Mesenchymal stem cell (in vitro differentiated cells and primary cell): ENCODE results near the gene KCNA2.

Experiments used
- DNase-seq: peaks from one replicate; pipeline ENCODE4 v3.0.0-alpha.2; 2013
- H2AFZ ChIP-seq: one replicate; pipeline ENCODE4 v1.6.1; 2013; ENCODE audit warnings: low read depth, mild to moderate bottlenecking, control low read depth, inconsistent platforms, low read length, moderate library complexity
- H2AK5ac ChIP-seq: 2 replicates; pipeline ENCODE4 v1.6.1; 2013; ENCODE audit warnings: low read length, moderate library complexity, mild to moderate bottlenecking, inconsistent platforms; ENCODE audit not compliant: severe bottlenecking
- H2BK120ac ChIP-seq: one replicate; pipeline ENCODE4 v1.6.1; 2013; ENCODE audit warnings: low read depth, mild to moderate bottlenecking, inconsistent platforms, low read length, moderate library complexity
- H2BK12ac ChIP-seq, 2 experiments: one replicate each; pipeline ENCODE4 v1.6.1; 2013; ENCODE audit warnings: inconsistent platforms in 2 of 2, low read length in 2 of 2, mild to moderate bottlenecking in 2 of 2, moderate library complexity in 2 of 2, control low read depth in 1 of 2
- H2BK15ac ChIP-seq: one replicate; pipeline ENCODE4 v1.6.1; 2013; ENCODE audit warnings: mild to moderate bottlenecking, low read depth, inconsistent platforms; ENCODE audit not compliant: poor library complexity, severe bottlenecking
- H2BK5ac ChIP-seq: 2 replicates; pipeline ENCODE4 v1.6.1; 2013; ENCODE audit warnings: low read depth, mild to moderate bottlenecking, low read length, control low read depth, inconsistent platforms; ENCODE audit not compliant: poor library complexity, severe bottlenecking
- H3K14ac ChIP-seq, 2 experiments: one replicate each; pipeline ENCODE4 v1.6.1; 2013; ENCODE audit warnings: inconsistent platforms in 2 of 2, low read length in 2 of 2, control low read depth in 1 of 2, mild to moderate bottlenecking in 1 of 2, moderate library complexity in 1 of 2
- H3K18ac ChIP-seq, 2 experiments: one replicate each; pipeline ENCODE4 v1.6.1; 2013; ENCODE audit warnings: inconsistent platforms in 2 of 2, low read length in 2 of 2, control low read depth in 1 of 2, low read depth in 1 of 2, mild to moderate bottlenecking in 1 of 2
- H3K23ac ChIP-seq, 2 experiments: one replicate each; pipeline ENCODE4 v1.6.1; 2013; ENCODE audit warnings: inconsistent platforms in 2 of 2, low read length in 2 of 2, mild to moderate bottlenecking in 2 of 2, moderate library complexity in 2 of 2, control low read depth in 1 of 2
- H3K27ac ChIP-seq: 2 replicates; pipeline ENCODE4 v1.5.1; 2013; ENCODE audit warnings: mild to moderate bottlenecking, moderate library complexity, low read length, control low read depth, inconsistent platforms; ENCODE audit not compliant: poor library complexity, severe bottlenecking
- H3K27me3 ChIP-seq, 2 experiments: 2 replicates each; pipeline versions ENCODE4 v1.6.1 to v1.7.0; 2013; ENCODE audit warnings: low read length in 2 of 2, mild to moderate bottlenecking in 2 of 2, moderate library complexity in 2 of 2, control low read depth in 1 of 2, inconsistent platforms in 1 of 2; ENCODE audit not compliant: control insufficient read depth in 1 of 2, insufficient read depth in 1 of 2
- H3K36me3 ChIP-seq, 2 experiments: 2 replicates each; pipeline versions ENCODE4 v1.6.1 to v1.7.0; 2013; ENCODE audit warnings: low read length in 2 of 2, control low read depth in 1 of 2, inconsistent platforms in 1 of 2, low read depth in 1 of 2, mild to moderate bottlenecking in 1 of 2; ENCODE audit not compliant: insufficient read depth in 2 of 2, control insufficient read depth in 1 of 2
- H3K4ac ChIP-seq, 2 experiments: one replicate each; pipeline ENCODE4 v1.6.1; 2013; ENCODE audit warnings: inconsistent platforms in 2 of 2, low read length in 2 of 2, mild to moderate bottlenecking in 2 of 2, moderate library complexity in 2 of 2, control low read depth in 1 of 2, low read depth in 1 of 2
- H3K4me1 ChIP-seq: 2 replicates; pipeline ENCODE4 v1.6.1; 2013; ENCODE audit warnings: low read depth, low read length, control low read depth; ENCODE audit not compliant: control insufficient read depth, insufficient read depth
- H3K4me2 ChIP-seq: 2 replicates; pipeline ENCODE4 v1.6.1; 2013; ENCODE audit warnings: low read length, mild to moderate bottlenecking, inconsistent platforms; ENCODE audit not compliant: poor library complexity, severe bottlenecking
- H3K4me3 ChIP-seq, 2 experiments: 2 replicates each; pipeline versions ENCODE4 v1.5.1 to v1.7.0; 2013; ENCODE audit warnings: low read length in 2 of 2, mild to moderate bottlenecking in 2 of 2, control low read depth in 1 of 2, low read depth in 1 of 2; ENCODE audit not compliant: insufficient read depth in 1 of 2
- H3K79me1 ChIP-seq: replicated peaks from 2 replicates; pipeline ENCODE4 v1.6.1; 2013; ENCODE audit warnings: mild to moderate bottlenecking, control low read depth, low read length, inconsistent platforms; ENCODE audit not compliant: poor library complexity, severe bottlenecking
- H3K9ac ChIP-seq: 2 replicates; pipeline ENCODE4 v1.7.0; 2013; ENCODE audit warnings: mild to moderate bottlenecking, low read length, moderate library complexity
- H3K9me3 ChIP-seq: 2 replicates; pipeline ENCODE4 v1.7.0; 2013; ENCODE audit warnings: mild to moderate bottlenecking, low read length; ENCODE audit not compliant: control insufficient read depth
- H4K8ac ChIP-seq: one replicate; pipeline ENCODE4 v1.6.1; 2013; ENCODE audit warnings: inconsistent platforms, mild to moderate bottlenecking, low read length, moderate library complexity
- H4K91ac ChIP-seq: one replicate; pipeline ENCODE4 v1.6.1; 2013; ENCODE audit warnings: mild to moderate bottlenecking, low read length, inconsistent platforms
- WGBS: methylation state at CpG from one replicate; pipeline ENCODE4 v1.1.7; 2013; ENCODE audit warnings: mixed read lengths; 5-methylcytosine and 5-hydroxymethylcytosine counted together

The KCNA2 gene

GRCh38 chr1:110551278-110551809 is 54.8 kb downstream of the KCNA2 start:
- no peaks in the 10 kb centered on the region for H3K79me1 ChIP-seq
- no peak overlapping the region for H2AK5ac ChIP-seq
- H3K4ac ChIP-seq = no peak overlapping the region
- 83% methylated on average over 1 of the region's 1 CpG for WGBS
- H3K4me1 ChIP-seq = peaks cover 6% of the 10 kb centered on the region
- no peak overlapping the region for H3K23ac ChIP-seq
- H2BK12ac ChIP-seq = no peak overlapping the region
- no peak overlapping the region for H3K9ac ChIP-seq
- peaks cover 0 to 3% of the 10 kb centered on the region in 2 experiments for H3K36me3 ChIP-seq
- H2AFZ ChIP-seq = no peak overlapping the region
- no peak overlapping the region for H3K4me3 ChIP-seq
- H3K18ac ChIP-seq = no peak overlapping the region
- H3K27ac ChIP-seq = no peak overlapping the region
- H4K91ac ChIP-seq = no peak overlapping the region
- peaks cover 44 to 94% of the 10 kb centered on the region in 2 experiments for H3K27me3 ChIP-seq
- H4K8ac ChIP-seq = no peak overlapping the region
- no peak overlapping the region for H2BK5ac ChIP-seq
- DNase-seq = no peak
- H2BK15ac ChIP-seq = no peak overlapping the region
- H3K14ac ChIP-seq = no peak overlapping the region
- no peak overlapping the region for H2BK120ac ChIP-seq
- H3K9me3 ChIP-seq = no peaks in the 10 kb centered on the region
- no peak overlapping the region for H3K4me2 ChIP-seq

- H4K91ac ChIP-seq = no peak overlapping the region
- 75% methylated on average over 2 of the region's 2 CpGs for WGBS
- no peak overlapping the region for H3K4ac ChIP-seq
- H2BK5ac ChIP-seq = no peak overlapping the region
- no peak overlapping the region for H4K8ac ChIP-seq
- no peak overlapping the region for H3K14ac ChIP-seq
- H3K4me1 ChIP-seq = no peaks in the 10 kb centered on the region
- H2BK120ac ChIP-seq = no peak overlapping the region
- H3K27me3 ChIP-seq = peaks cover 29 to 88% of the 10 kb centered on the region in 2 experiments
- no peaks in the 10 kb centered on the region for H3K9me3 ChIP-seq
- no peak overlapping the region for H3K9ac ChIP-seq
- H3K36me3 ChIP-seq = no peaks in the 10 kb centered on the region
- no peak overlapping the region for H3K18ac ChIP-seq
- H3K4me2 ChIP-seq = no peak overlapping the region
- H2BK12ac ChIP-seq = no peak overlapping the region
- H3K4me3 ChIP-seq = no peak overlapping the region
- DNase-seq = no peak
- no peak overlapping the region for H3K27ac ChIP-seq
- no peak overlapping the region for H2BK15ac ChIP-seq
- H2AFZ ChIP-seq = no peak overlapping the region
- no peaks in the 10 kb centered on the region for H3K79me1 ChIP-seq
- H2AK5ac ChIP-seq = no peak overlapping the region
- H3K23ac ChIP-seq = no peak overlapping the region
These were observed 56.3 kb downstream of the KCNA2 start for GRCh38 chr1:110549831-110550230.

GRCh38 chr1:110548381-110548780 is 57.8 kb downstream of the KCNA2 start:
- no peak overlapping the region for H3K4ac ChIP-seq
- H3K18ac ChIP-seq = no peak overlapping the region
- H4K91ac ChIP-seq = no peak overlapping the region
- H4K8ac ChIP-seq = no peak overlapping the region
- H3K23ac ChIP-seq = no peak overlapping the region
- no peaks in the 10 kb centered on the region for H3K4me1 ChIP-seq
- H3K9ac ChIP-seq = no peak overlapping the region
- H3K36me3 ChIP-seq = no peaks in the 10 kb centered on the region
- no peak overlapping the region for H2AK5ac ChIP-seq
- H3K79me1 ChIP-seq = no peaks in the 10 kb centered on the region
- no peak overlapping the region for H3K14ac ChIP-seq
- H3K9me3 ChIP-seq = no peaks in the 10 kb centered on the region
- H3K4me3 ChIP-seq = no peak overlapping the region
- H2AFZ ChIP-seq = no peak overlapping the region
- H3K4me2 ChIP-seq = no peak overlapping the region
- DNase-seq = peak; percentile 18
- peaks cover 19 to 75% of the 10 kb centered on the region in 2 experiments for H3K27me3 ChIP-seq
- WGBS = 22% methylated on average over 4 of the region's 4 CpGs
- H2BK120ac ChIP-seq = no peak overlapping the region
- H2BK5ac ChIP-seq = no peak overlapping the region
- H2BK15ac ChIP-seq = no peak overlapping the region
- H3K27ac ChIP-seq = no peak overlapping the region
- no peak overlapping the region for H2BK12ac ChIP-seq

GRCh38 chr1:110547017-110547416 is 59.1 kb downstream of the KCNA2 start:
- no peak overlapping the region for H4K91ac ChIP-seq
- H2AK5ac ChIP-seq = no peak overlapping the region
- H2AFZ ChIP-seq = no peak overlapping the region
- H3K27me3 ChIP-seq = peaks cover 11 to 62% of the 10 kb centered on the region in 2 experiments
- no peak overlapping the region for H3K4me2 ChIP-seq
- H3K23ac ChIP-seq = no peak overlapping the region
- H3K27ac ChIP-seq = no peak overlapping the region
- no peaks in the 10 kb centered on the region for H3K4me1 ChIP-seq
- H3K18ac ChIP-seq = no peak overlapping the region
- H3K9me3 ChIP-seq = no peaks in the 10 kb centered on the region
- H3K36me3 ChIP-seq = no peaks in the 10 kb centered on the region
- no peak overlapping the region for H3K14ac ChIP-seq
- 60% methylated on average over 2 of the region's 2 CpGs for WGBS
- no peak overlapping the region for H3K4ac ChIP-seq
- no peak for DNase-seq
- no peaks in the 10 kb centered on the region for H3K79me1 ChIP-seq
- no peak overlapping the region for H4K8ac ChIP-seq
- no peak overlapping the region for H2BK5ac ChIP-seq
- H3K4me3 ChIP-seq = no peak overlapping the region
- no peak overlapping the region for H3K9ac ChIP-seq
- no peak overlapping the region for H2BK15ac ChIP-seq
- no peak overlapping the region for H2BK12ac ChIP-seq
- no peak overlapping the region for H2BK120ac ChIP-seq
